HG02938 (cell line): ENCODE results near the gene RPUSD3.

Source experiments
- ATAC-seq: cut with Tn5 transposase; IDR thresholded peaks from one replicate; pipeline ENCODE4 v1.9.1; 2021; ENCODE audit warnings: mild to moderate bottlenecking, moderate library complexity; ENCODE audit not compliant: unreplicated experiment

Gene RPUSD3

GRCh38 chr3:9806688-9807589, 36.9 kb downstream of the RPUSD3 start:
- no peak for ATAC-seq

GRCh38 chr3:9806137-9806536, 37.7 kb downstream of the RPUSD3 start:
- ATAC-seq = no peak

- no peak for ATAC-seq
Measured at GRCh38 chr3:9804996-9805395, 38.8 kb downstream of the RPUSD3 start.

- no peak for ATAC-seq
Measured at GRCh38 chr3:9803494-9803893, 40.3 kb downstream of the RPUSD3 start.

GRCh38 chr3:9800529-9800928, 43.3 kb downstream of the RPUSD3 start:
- ATAC-seq = no peak

GRCh38 chr3:9797196-9797945, 46.4 kb downstream of the RPUSD3 start:
- no peak for ATAC-seq

- ATAC-seq = no peak
Measured at GRCh38 chr3:9795207-9795606, 48.6 kb downstream of the RPUSD3 start.

- no peak for ATAC-seq
Measured at GRCh38 chr3:9794400-9794799, 49.4 kb downstream of the RPUSD3 start.

GRCh38 chr3:9793161-9793781, 50.5 kb downstream of the RPUSD3 start:
- ATAC-seq = no peak

GRCh38 chr3:9792405-9793160, 51.2 kb downstream of the RPUSD3 start, which contains the start of the genes ARPC4 and TADA3:
ARPC4 (plus strand) TSS chr3:9793082; CDS start chr3:9793122, 40 bp downstream.
TADA3 (minus strand) TSS chr3:9792473; CDS start chr3:9791466, 1,007 bp downstream.
- ATAC-seq = peak; percentile 88

- ATAC-seq = no peak
Measured at GRCh38 chr3:9791790-9792404, 51.9 kb downstream of the RPUSD3 start.

GRCh38 chr3:9791127-9791526, 52.7 kb downstream of the RPUSD3 start:
- no peak for ATAC-seq
